ENCODE measurements around the gene SC5D. TPM values are rescaled to one million over a fixed set of nuclear protein-coding genes. Genes with fewer than 3 reads are reported as not detected.

The SC5D gene
- total RNA-seq, 1 experiment from 2014 or later: 82.5 TPM

- H3K27me3 ChIP-seq (replicated peaks; ENCODE audit: insufficient read depth, low read depth, low read length, poor library complexity): peaks cover 20% of the 10 kb centered on the region
- H3K36me3 ChIP-seq (ENCODE audit: insufficient read depth, low read length, poor library complexity, severe bottlenecking): no peaks in the 10 kb centered on the region
- ChIA-PET CTCF (no interaction called here), POLR2A (ENCODE audit: low non-redundant PET) (no interaction called here)
- BruUV-seq (replicated peaks): no TSS peak
- DNase-seq (ENCODE audit: low spot score): no peak
- TF ChIP-seq EZH2 (IDR thresholded peaks at IDR 0.05; ENCODE audit: borderline replicate concordance, low read depth, low read length, poor library complexity, severe bottlenecking): no peak
- TF ChIP-seq CTCF (conservative IDR thresholded peaks at IDR 0.05; ENCODE audit: low read depth, low read length): no peak
- H3K4me1 ChIP-seq (ENCODE audit: insufficient read depth, low read length, poor library complexity, severe bottlenecking): no peaks in the 10 kb centered on the region
- intact Hi-C loops (cut with micrococcal nuclease; ENCODE audit: unreplicated experiment): loop anchor here (10.0 kb wide), 1 partner anchor 1176 kb away; no protein-coding TSS in a partner anchor
- H3K9me3 ChIP-seq (ENCODE audit: low read depth, low read length, poor library complexity, severe bottlenecking): no peaks in the 10 kb centered on the region
- no peak overlapping the region for H3K27ac ChIP-seq (ENCODE audit: low read depth, low read length, poor library complexity, severe bottlenecking)
- no peak overlapping the region for H3K4me3 ChIP-seq (ENCODE audit: low read depth, low read length, poor library complexity, severe bottlenecking)
Observed at GRCh38 chr11:121328176-121328966, 35.8 kb downstream of the SC5D start.

- BruUV-seq (replicated peaks): no TSS peak
- H3K4me1 ChIP-seq (ENCODE audit: insufficient read depth, low read length, poor library complexity, severe bottlenecking): no peaks in the 10 kb centered on the region
- H3K4me3 ChIP-seq (ENCODE audit: low read depth, low read length, poor library complexity, severe bottlenecking): no peak overlapping the region
- H3K27ac ChIP-seq (ENCODE audit: low read depth, low read length, poor library complexity, severe bottlenecking): no peak overlapping the region
- no peaks in the 10 kb centered on the region for H3K36me3 ChIP-seq (ENCODE audit: insufficient read depth, low read length, poor library complexity, severe bottlenecking)
- no peaks in the 10 kb centered on the region for H3K9me3 ChIP-seq (ENCODE audit: low read depth, low read length, poor library complexity, severe bottlenecking)
- ChIA-PET CTCF (no interaction called here), POLR2A (ENCODE audit: low non-redundant PET) (no interaction called here)
- peaks cover 27% of the 10 kb centered on the region for H3K27me3 ChIP-seq (replicated peaks; ENCODE audit: insufficient read depth, low read depth, low read length, poor library complexity)
- peak; percentile 23 for DNase-seq (ENCODE audit: low spot score)
- TF ChIP-seq EZH2 (IDR thresholded peaks at IDR 0.05; ENCODE audit: borderline replicate concordance, low read depth, low read length, poor library complexity, severe bottlenecking) (no peak), CTCF (conservative IDR thresholded peaks at IDR 0.05; ENCODE audit: low read depth, low read length) (no peak)
- intact Hi-C loops (cut with micrococcal nuclease; ENCODE audit: unreplicated experiment): loop anchor here (10.0 kb wide), 1 partner anchor 1176 kb away; no protein-coding TSS in a partner anchor
Observed at GRCh38 chr11:121328967-121329679, 36.6 kb downstream of the SC5D start.

- H3K36me3 ChIP-seq (ENCODE audit: insufficient read depth, low read length, poor library complexity, severe bottlenecking): no peaks in the 10 kb centered on the region
- H3K4me3 ChIP-seq (ENCODE audit: low read depth, low read length, poor library complexity, severe bottlenecking): no peak overlapping the region
- H3K4me1 ChIP-seq (ENCODE audit: insufficient read depth, low read length, poor library complexity, severe bottlenecking): no peaks in the 10 kb centered on the region
- H3K27me3 ChIP-seq (replicated peaks; ENCODE audit: insufficient read depth, low read depth, low read length, poor library complexity): peaks cover 34% of the 10 kb centered on the region
- H3K27ac ChIP-seq (ENCODE audit: low read depth, low read length, poor library complexity, severe bottlenecking): no peak overlapping the region
- TF ChIP-seq EZH2 (IDR thresholded peaks at IDR 0.05; ENCODE audit: borderline replicate concordance, low read depth, low read length, poor library complexity, severe bottlenecking): no peak
- H3K9me3 ChIP-seq (ENCODE audit: low read depth, low read length, poor library complexity, severe bottlenecking): no peaks in the 10 kb centered on the region
- CTCF ChIA-PET: no interaction called here
- no peak for DNase-seq (ENCODE audit: low spot score)
- POLR2A ChIA-PET (ENCODE audit: low non-redundant PET): no interaction called here
- intact Hi-C loops (cut with micrococcal nuclease; ENCODE audit: unreplicated experiment): loop anchor here (10.0 kb wide), 1 partner anchor 1175 kb away; no protein-coding TSS in a partner anchor
- BruUV-seq (replicated peaks): no TSS peak
Observed at GRCh38 chr11:121329781-121330395, 37.3 kb downstream of the SC5D start.

All from A673 (cell line).